ENCODE data around the gene ZNF566.

- peak; percentile 96 for TF ChIP-seq YY1 (IDR thresholded peaks at IDR 0.05; ENCODE audit: low read depth)
- TF ChIP-seq CTCF (IDR thresholded peaks at IDR 0.05): no peak
- TF ChIP-seq, protein P1, sequence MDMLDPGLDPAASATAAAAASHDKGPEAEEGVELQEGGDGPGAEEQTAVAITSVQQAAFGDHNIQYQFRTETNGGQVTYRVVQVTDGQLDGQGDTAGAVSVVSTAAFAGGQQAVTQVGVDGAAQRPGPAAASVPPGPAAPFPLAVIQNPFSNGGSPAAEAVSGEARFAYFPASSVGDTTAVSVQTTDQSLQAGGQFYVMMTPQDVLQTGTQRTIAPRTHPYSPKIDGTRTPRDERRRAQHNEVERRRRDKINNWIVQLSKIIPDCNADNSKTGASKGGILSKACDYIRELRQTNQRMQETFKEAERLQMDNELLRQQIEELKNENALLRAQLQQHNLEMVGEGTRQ (IDR thresholded peaks at IDR 0.05; ENCODE audit: borderline replicate concordance, low read depth, low read length): no peak
- no peak for TF ChIP-seq FOXM1 (IDR thresholded peaks at IDR 0.05; ENCODE audit: low read depth)
- no peak for TF ChIP-seq JUND (IDR thresholded peaks at IDR 0.05)
- TF ChIP-seq, protein P2, sequence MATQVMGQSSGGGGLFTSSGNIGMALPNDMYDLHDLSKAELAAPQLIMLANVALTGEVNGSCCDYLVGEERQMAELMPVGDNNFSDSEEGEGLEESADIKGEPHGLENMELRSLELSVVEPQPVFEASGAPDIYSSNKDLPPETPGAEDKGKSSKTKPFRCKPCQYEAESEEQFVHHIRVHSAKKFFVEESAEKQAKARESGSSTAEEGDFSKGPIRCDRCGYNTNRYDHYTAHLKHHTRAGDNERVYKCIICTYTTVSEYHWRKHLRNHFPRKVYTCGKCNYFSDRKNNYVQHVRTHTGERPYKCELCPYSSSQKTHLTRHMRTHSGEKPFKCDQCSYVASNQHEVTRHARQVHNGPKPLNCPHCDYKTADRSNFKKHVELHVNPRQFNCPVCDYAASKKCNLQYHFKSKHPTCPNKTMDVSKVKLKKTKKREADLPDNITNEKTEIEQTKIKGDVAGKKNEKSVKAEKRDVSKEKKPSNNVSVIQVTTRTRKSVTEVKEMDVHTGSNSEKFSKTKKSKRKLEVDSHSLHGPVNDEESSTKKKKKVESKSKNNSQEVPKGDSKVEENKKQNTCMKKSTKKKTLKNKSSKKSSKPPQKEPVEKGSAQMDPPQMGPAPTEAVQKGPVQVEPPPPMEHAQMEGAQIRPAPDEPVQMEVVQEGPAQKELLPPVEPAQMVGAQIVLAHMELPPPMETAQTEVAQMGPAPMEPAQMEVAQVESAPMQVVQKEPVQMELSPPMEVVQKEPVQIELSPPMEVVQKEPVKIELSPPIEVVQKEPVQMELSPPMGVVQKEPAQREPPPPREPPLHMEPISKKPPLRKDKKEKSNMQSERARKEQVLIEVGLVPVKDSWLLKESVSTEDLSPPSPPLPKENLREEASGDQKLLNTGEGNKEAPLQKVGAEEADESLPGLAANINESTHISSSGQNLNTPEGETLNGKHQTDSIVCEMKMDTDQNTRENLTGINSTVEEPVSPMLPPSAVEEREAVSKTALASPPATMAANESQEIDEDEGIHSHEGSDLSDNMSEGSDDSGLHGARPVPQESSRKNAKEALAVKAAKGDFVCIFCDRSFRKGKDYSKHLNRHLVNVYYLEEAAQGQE (IDR thresholded peaks at IDR 0.05; ENCODE audit: low read depth, low read length): no peak
- no peak; the same call in 1 of the 2 replicates for TF ChIP-seq ELF1 (IDR thresholded peaks at IDR 0.05)
- TF ChIP-seq GABPA (IDR thresholded peaks at IDR 0.05; ENCODE audit: low read depth): peak; percentile 56; the same call in 1 of the 2 replicates
- TF ChIP-seq POLR2AphosphoS5 (IDR thresholded peaks at IDR 0.05; ENCODE audit: low read depth, low read length): peak; percentile 93
- TF ChIP-seq EP300 (IDR thresholded peaks at IDR 0.05; ENCODE audit: borderline replicate concordance in 1 of 2, low read depth in 1 of 2, low read length in 1 of 2): no peak
- 0 out of 2 replicates have a peak, but pooled peaks have one; percentile 10 for TF ChIP-seq SMC3 (IDR thresholded peaks at IDR 0.05; ENCODE audit: low read depth, low read length)
- TF ChIP-seq MXI1 (IDR thresholded peaks at IDR 0.05; ENCODE audit: low read depth, low read length): peak; percentile 90
- TF ChIP-seq TCF12 (IDR thresholded peaks at IDR 0.05): no peak
Observed at GRCh38 chr19:36528194-36528920, 39.0 kb upstream of the ZNF566 start, which contains the start of gene ZNF260.
